Glomerular endothelial cell (primary cell): ENCODE measurements around the gene ARRDC1. TPM values are rescaled to one million over a fixed set of nuclear protein-coding genes. Genes with fewer than 3 reads are reported as not detected.
"Not testable (repeated sequence)": the region's sequence is repeated elsewhere in the genome, so short reads cannot be mapped to it uniquely, and the experiment has no call there.

Experiments used
- DNase-seq: peaks from one replicate; pipeline ENCODE4 v3.0.0-alpha.2; 2011; ENCODE audit warnings: low read depth, low spot score; ENCODE audit errors: extremely low read depth
- total RNA-seq: library from RNA; depleted of rRNA; stranded (reverse); fragments of >200 nt; gene quantifications from 2 replicates; pipeline ENCODE4 v1.2.3, GENCODE V29; 2015

The ARRDC1 gene
- total RNA-seq, result 36.8 and 49.8 TPM in 2 replicates

GRCh38 chr9:137605121-137606004 is at the start of gene ARRDC1:
TSS of gene ARRDC1 (plus strand) at chr9:137605686. CDS start at chr9:137605718, 32 bp downstream.
- DNase-seq, result no peak

- no peak for DNase-seq
These were observed 49.2 kb upstream of the ARRDC1 start for GRCh38 chr9:137556069-137556838.

- no peak for DNase-seq
These were observed 47.4 kb upstream of the ARRDC1 start for GRCh38 chr9:137558127-137558526.

- DNase-seq, result no peak
These were observed 41.4 kb upstream of the ARRDC1 start for GRCh38 chr9:137564134-137564533.

GRCh38 chr9:137564817-137565411 is 40.6 kb upstream of the ARRDC1 start:
- no peak for DNase-seq

- not testable (repeated sequence) for DNase-seq
These were observed 37.0 kb upstream of the ARRDC1 start for GRCh38 chr9:137568445-137568844.

- DNase-seq, result no peak
These were observed 35.8 kb upstream of the ARRDC1 start for GRCh38 chr9:137569609-137570203.

GRCh38 chr9:137570566-137570965 is 34.9 kb upstream of the ARRDC1 start:
- DNase-seq, result no peak

GRCh38 chr9:137574192-137574591 is 31.3 kb upstream of the ARRDC1 start:
- DNase-seq, result no peak

- DNase-seq, result no peak
These were observed 30.1 kb upstream of the ARRDC1 start for GRCh38 chr9:137575364-137575715.

- no peak for DNase-seq
These were observed 29.6 kb upstream of the ARRDC1 start for GRCh38 chr9:137575716-137576411.

- peak; percentile 36 for DNase-seq
These were observed 26.8 kb upstream of the ARRDC1 start, which contains the start of gene DPH7 for GRCh38 chr9:137578518-137579258. TSS of gene DPH7 (minus strand) at chr9:137578925. CDS start at chr9:137578777, 148 bp downstream.

GRCh38 chr9:137579259-137579604 is 26.3 kb upstream of the ARRDC1 start:
- DNase-seq, result no peak

- no peak for DNase-seq
These were observed 25.1 kb upstream of the ARRDC1 start for GRCh38 chr9:137580209-137580953.

GRCh38 chr9:137580954-137581322 is 24.5 kb upstream of the ARRDC1 start:
- no peak for DNase-seq

- DNase-seq, result no peak
These were observed 23.9 kb upstream of the ARRDC1 start for GRCh38 chr9:137581361-137582285.

GRCh38 chr9:137582286-137582860 is 23.1 kb upstream of the ARRDC1 start:
- no peak for DNase-seq

GRCh38 chr9:137583347-137583746 is 22.1 kb upstream of the ARRDC1 start:
- DNase-seq, result no peak
